SKM-1 (cell line): ENCODE data around the gene EIF3I.

Experiments used
- DNase-seq: peaks from one replicate; lab custom pipeline; 2025; ENCODE audit not compliant: unreplicated experiment; lab: John Stamatoyannopoulos, UW

Gene EIF3I

GRCh38 chr1:32263744-32264143 is 41.5 kb downstream of the EIF3I start:
- DNase-seq: no peak

- DNase-seq: no peak
Measured at GRCh38 chr1:32265846-32266245, 43.6 kb downstream of the EIF3I start.

DNA sequence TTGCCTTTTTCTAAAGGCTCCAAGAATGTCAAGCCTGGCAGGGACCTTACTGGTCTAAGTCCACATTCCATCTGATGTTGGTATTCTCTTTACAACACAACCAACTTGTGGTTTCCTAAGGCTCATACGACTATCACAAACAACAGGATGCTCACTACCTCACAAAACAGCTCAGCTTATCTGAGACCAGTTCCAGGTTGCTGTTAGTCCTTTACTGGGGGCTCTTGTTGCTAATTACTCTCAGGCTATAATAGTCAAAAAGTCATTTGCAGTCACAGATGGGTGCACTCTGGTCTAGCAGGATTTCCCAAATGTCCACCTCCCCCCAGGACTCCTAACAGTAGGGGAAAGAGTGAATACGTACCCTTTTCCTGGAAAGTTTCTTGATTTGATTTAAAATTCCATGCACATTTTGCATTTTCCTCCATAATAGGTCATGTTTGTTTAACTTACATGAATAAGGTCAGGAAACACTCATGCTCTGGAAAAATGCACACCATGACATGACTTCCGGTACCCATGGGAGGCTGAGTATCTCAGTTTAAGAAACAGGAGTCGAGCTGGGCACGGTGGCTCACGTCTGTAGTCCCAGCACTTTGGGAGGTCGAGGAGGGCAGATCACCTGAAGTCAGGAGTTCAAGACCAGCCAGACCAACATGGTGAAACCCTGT is 44.8 kb downstream of the EIF3I start:
- no peak for DNase-seq

DNA sequence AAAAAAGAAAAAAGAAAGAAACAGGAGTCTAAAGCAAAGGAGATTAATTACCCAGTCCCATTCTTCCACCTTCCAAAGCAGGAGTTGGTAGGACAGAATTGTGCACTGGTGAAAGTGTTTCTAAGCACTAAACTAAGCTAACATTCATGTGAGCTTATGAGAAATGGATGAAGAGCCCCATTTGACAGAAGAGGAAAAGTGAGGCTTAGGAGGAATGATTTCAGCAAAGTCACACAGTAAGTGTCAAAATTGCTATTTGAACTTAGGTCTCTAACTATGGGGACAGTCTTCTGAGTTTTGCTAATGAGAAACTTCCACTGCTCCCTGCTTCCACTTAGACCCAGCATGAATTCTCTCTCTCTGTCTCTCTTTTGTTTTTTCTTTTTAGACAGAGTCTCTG is 47.5 kb downstream of the EIF3I start:
- no peak for DNase-seq

GRCh38 chr1:32272557-32273390 is 50.6 kb downstream of the EIF3I start:
- DNase-seq: no peak

GRCh38 chr1:32273391-32274208 is 51.4 kb downstream of the EIF3I start:
- no peak for DNase-seq

- no peak for DNase-seq
Measured at GRCh38 chr1:32274646-32275340, 52.6 kb downstream of the EIF3I start.

GRCh38 chr1:32275424-32275823 is 53.2 kb downstream of the EIF3I start:
- no peak for DNase-seq

- DNase-seq: no peak
Measured at GRCh38 chr1:32276032-32276782, 54.0 kb downstream of the EIF3I start.
